Testis (tissue), 3 donors: ENCODE data around the gene STARD3. TPM values are rescaled to one million over a fixed set of nuclear protein-coding genes. Genes with fewer than 3 reads are reported as not detected.

ENCODE experiments used
- DNase-seq: peaks from one replicate; pipeline ENCODE4 v3.0.0-alpha.2; 2019
- H3K27ac ChIP-seq, 2 donors: fragments of 200-600 bp; sonication (generic); one replicate each; pipeline ENCODE4 v1.5.1; 2019
- H3K27me3 ChIP-seq: fragments of 200-600 bp; sonication (generic); one replicate; pipeline ENCODE4 v1.5.1; 2019
- H3K36me3 ChIP-seq: fragments of 200-600 bp; sonication (generic); one replicate; pipeline ENCODE4 v1.5.1; 2017; ENCODE audit warnings: low read depth; ENCODE audit errors: missing control alignments
- H3K4me1 ChIP-seq: fragments of 200-600 bp; sonication (generic); one replicate; pipeline ENCODE4 v1.5.1; 2019
- H3K4me3 ChIP-seq, 2 donors: fragments of 200-600 bp; sonication (generic); one replicate each; pipeline ENCODE4 v1.5.1; 2017 to 2019
- H3K9me3 ChIP-seq: fragments of 200-600 bp; sonication (generic); one replicate; pipeline ENCODE4 v1.5.1; 2017
- CTCF ChIP-seq, 3 experiments: fragments of 450-650 bp in 2 of 3; fragments of 200-600 bp in 1 of 3; sonication (generic) in 1 of 3; IDR thresholded peaks; one replicate each; pipeline ENCODE4 v1.5.1; 2016 to 2019; ENCODE audit warnings: antibody characterized with exemption in 3 of 3, mild to moderate bottlenecking in 2 of 3, moderate library complexity in 1 of 3
- POLR2A ChIP-seq: fragments of 450-650 bp; IDR thresholded peaks from one replicate; pipeline ENCODE4 v1.6.1; 2017; ENCODE audit warnings: antibody characterized with exemption, mild to moderate bottlenecking, moderate library complexity
- WGBS, 2 donors: methylation state at CpG; one replicate each; pipeline ENCODE4 v1.1.5; 2018; 5-methylcytosine and 5-hydroxymethylcytosine counted together
- intact Hi-C: fragments of 100-400 bp; cut with DNase I; formaldehyde crosslinking; loops from one replicate; pipeline ENCODE4 v1.15.1; 2023; ENCODE audit warnings: low total_unique reads
- polyA plus RNA-seq: library from polyadenylated mRNA; stranded (reverse); fragments of 350-450 nt; fragmentation: Illumina TruSeq; extraction: RNeasy Lipid Tissue Mini Kit (QIAGEN cat#74804); gene quantifications from one replicate; pipeline ENCODE4 v1.2.3, GENCODE V29; 2014; ENCODE audit warnings: low read depth, low replicate concordance; ENCODE audit not compliant: insufficient read depth
- total RNA-seq, 2 donors: library from RNA; depleted of rRNA; stranded (reverse); fragments of >200 nt; gene quantifications; one replicate each; pipeline ENCODE4 v1.2.3, GENCODE V29; 2016

The STARD3 gene
- total and polyA plus RNA-seq, 3 donors from 2014 or later, result 102 to 352 (median 265) TPM

GRCh38 chr17:39701012-39701783 lies 64.3 kb downstream of the STARD3 start:
- H3K4me1 ChIP-seq, result no peaks in the 10 kb centered on the region
- no peaks in the 10 kb centered on the region for H3K36me3 ChIP-seq
- H3K4me3 ChIP-seq, result peak overlapping the region; percentile 67 to 76
- no peaks in the 10 kb centered on the region for H3K9me3 ChIP-seq
- intact Hi-C loops, result no loop called here
- no peak for DNase-seq
- H3K27ac ChIP-seq, result no peak overlapping the region
- H3K27me3 ChIP-seq, result no peaks in the 10 kb centered on the region
- WGBS, 2 donors, result 40 to 58% methylated on average over 10 of the region's 10 CpGs
- TF ChIP-seq POLR2A, result no peak
- no peak for TF ChIP-seq CTCF (IDR thresholded peaks at IDR 0.05)

DNA sequence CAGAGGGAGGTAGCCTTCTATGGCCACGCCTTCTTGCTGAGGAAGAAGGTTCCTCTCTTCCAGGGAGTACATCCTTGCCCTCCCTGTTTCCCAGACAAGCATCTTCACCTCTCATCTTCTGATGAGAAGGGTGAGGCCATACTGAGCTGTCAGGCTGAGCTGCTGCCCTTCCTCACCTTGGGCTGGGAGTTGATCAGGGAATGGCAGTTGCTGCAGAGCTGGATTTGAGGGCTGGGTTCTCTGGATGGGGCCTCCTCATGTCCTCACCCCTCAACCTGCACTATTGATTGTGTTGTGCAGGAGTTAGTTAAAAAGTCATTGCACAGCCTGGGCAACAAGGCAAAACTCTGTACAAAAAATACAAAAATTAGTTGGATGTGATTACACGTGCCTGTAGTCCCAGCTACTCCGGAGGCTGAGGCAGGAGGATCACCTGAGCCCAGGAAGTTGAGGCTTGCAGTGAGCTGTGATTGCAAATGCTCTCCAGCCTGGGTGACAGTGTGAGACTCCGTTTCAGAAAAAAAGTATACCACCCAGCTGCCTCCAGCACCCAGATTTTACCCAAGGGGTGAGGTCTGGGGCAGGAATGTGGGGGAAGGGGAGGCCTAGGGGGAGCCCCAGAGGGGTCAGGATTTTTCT lies 65.0 kb downstream of the STARD3 start:
- 77 to 82% methylated on average over 3 to 4 of the region's 4 CpGs for WGBS, 2 donors
- no peaks in the 10 kb centered on the region for H3K4me1 ChIP-seq

GRCh38 chr17:39702901-39703893 lies 66.3 kb downstream of the STARD3 start:
- no peaks in the 10 kb centered on the region for H3K9me3 ChIP-seq
- no peak overlapping the region for H3K4me3 ChIP-seq
- H3K4me1 ChIP-seq, result no peaks in the 10 kb centered on the region
- 77 to 84% methylated on average over 10 to 12 of the region's 12 CpGs for WGBS, 2 donors
- no peak overlapping the region for H3K27ac ChIP-seq
- no peak for DNase-seq
- no peaks in the 10 kb centered on the region for H3K36me3 ChIP-seq
- TF ChIP-seq POLR2A (no peak), CTCF (IDR thresholded peaks at IDR 0.05) (no peak)
- no peaks in the 10 kb centered on the region for H3K27me3 ChIP-seq
- intact Hi-C loops, result no loop called here

More for the DNA sequence above, 65.0 kb downstream of the STARD3 start:
- intact Hi-C loops, result no loop called here
- TF ChIP-seq POLR2A, result no peak
- no peak for TF ChIP-seq CTCF (IDR thresholded peaks at IDR 0.05)
- no peak for DNase-seq
- no peaks in the 10 kb centered on the region for H3K36me3 ChIP-seq
- H3K9me3 ChIP-seq, result no peaks in the 10 kb centered on the region
- H3K4me3 ChIP-seq, result no peak overlapping the region
- no peak overlapping the region for H3K27ac ChIP-seq
- H3K27me3 ChIP-seq, result no peaks in the 10 kb centered on the region

DNA sequence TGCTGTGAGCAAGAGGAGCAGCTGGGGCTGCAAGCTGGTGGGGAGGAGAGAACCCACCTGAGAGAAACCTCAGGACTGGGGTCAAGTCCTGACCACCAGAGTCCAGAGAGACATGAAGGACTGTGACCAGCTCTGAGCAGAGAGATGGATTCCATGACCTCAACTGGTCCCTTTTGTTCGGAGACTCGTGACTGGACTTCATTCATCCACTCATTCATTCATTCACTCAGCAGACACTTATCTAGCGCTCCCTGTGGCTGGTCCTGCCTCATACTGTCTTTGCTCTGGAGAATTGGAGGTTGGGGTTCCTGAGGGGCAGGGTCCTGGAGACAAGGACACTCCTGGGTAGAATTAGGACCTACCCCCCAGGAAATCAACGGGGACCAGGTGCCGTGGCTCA lies 67.0 kb downstream of the STARD3 start:
- WGBS, 2 donors, result 91 to 94% methylated on average over 3 to 5 of the region's 5 CpGs
- Histone ChIP-seq H3K4me3 (no peak overlapping the region), H3K36me3 (no peaks in the 10 kb centered on the region), H3K27ac (no peak overlapping the region), H3K9me3 (no peaks in the 10 kb centered on the region), H3K27me3 (no peaks in the 10 kb centered on the region), H3K4me1 (no peaks in the 10 kb centered on the region)
- no peak for DNase-seq
- TF ChIP-seq CTCF (IDR thresholded peaks at IDR 0.05) (no peak), POLR2A (no peak)
- intact Hi-C loops, result no loop called here
